CD14-positive monocyte (primary cell): ENCODE results near the gene LIPE. TPM values are rescaled to one million over a fixed set of nuclear protein-coding genes. Genes with fewer than 3 reads are reported as not detected.

Experiments
- DNase-seq, 3 donors: peaks; one replicate each; pipeline ENCODE4 v3.0.0-alpha.2; 2011 to 2022
- H2AFZ ChIP-seq: 2 replicates; pipeline ENCODE4 v1.6.0; 2012; ENCODE audit warnings: mild to moderate bottlenecking, low read depth, low read length, inconsistent platforms; ENCODE audit not compliant: insufficient read depth, poor library complexity, severe bottlenecking
- H3K27ac ChIP-seq, 2 donors: 1 replicate in 1 of 2; 2 replicates in 1 of 2; pipeline ENCODE4 v1.5.1; 2012 to 2013; ENCODE audit warnings: low read length in 2 of 2, control low read depth in 1 of 2, inconsistent platforms in 1 of 2, low read depth in 1 of 2, mild to moderate bottlenecking in 1 of 2
- H3K27me3 ChIP-seq, 2 donors: one replicate each; pipeline versions ENCODE4 v1.6.0 to v1.6.1; 2011 to 2013; ENCODE audit warnings: low read length in 2 of 2; ENCODE audit not compliant: control insufficient read depth in 2 of 2, insufficient read depth in 2 of 2
- H3K36me3 ChIP-seq, 2 donors: replicated peaks in 1 of 2; 1 replicate in 1 of 2; 2 replicates in 1 of 2; pipeline versions ENCODE4 v1.5.1 to v1.6.1; 2012 to 2013; ENCODE audit warnings: low read length in 2 of 2, control low read depth in 1 of 2, inconsistent platforms in 1 of 2, mild to moderate bottlenecking in 1 of 2; ENCODE audit not compliant: insufficient read depth in 2 of 2, control insufficient read depth in 1 of 2
- H3K4me1 ChIP-seq, 2 donors: 1 replicate in 1 of 2; 2 replicates in 1 of 2; pipeline versions ENCODE4 v1.5.1 to v1.6.1; 2012 to 2013; ENCODE audit warnings: low read length in 2 of 2, control low read depth in 1 of 2, inconsistent platforms in 1 of 2, mild to moderate bottlenecking in 1 of 2, moderate library complexity in 1 of 2; ENCODE audit not compliant: insufficient read depth in 2 of 2, control insufficient read depth in 1 of 2
- H3K4me2 ChIP-seq: replicated peaks from 2 replicates; pipeline ENCODE3; 2012; ENCODE audit warnings: low read length, moderate library complexity, mild to moderate bottlenecking; ENCODE audit not compliant: poor library complexity, severe bottlenecking; ENCODE audit errors: extremely low read depth
- H3K4me3 ChIP-seq, 3 experiments: fragments of 200-600 bp in 1 of 3; sonication (generic) in 1 of 3; replicated peaks in 1 of 3; 1 replicate in 2 of 3; 2 replicates in 1 of 3; pipeline ENCODE4 v1.5.1; 2011 to 2013; ENCODE audit warnings: low read length in 3 of 3, mild to moderate bottlenecking in 3 of 3, control low read depth in 2 of 3, low read depth in 2 of 3, inconsistent platforms in 1 of 3, moderate library complexity in 1 of 3
- H3K79me2 ChIP-seq: 2 replicates; pipeline ENCODE4 v1.6.0; 2012; ENCODE audit warnings: mild to moderate bottlenecking, control low read depth, inconsistent platforms, low read length, moderate library complexity; ENCODE audit not compliant: insufficient read depth
- H3K9ac ChIP-seq: 2 replicates; pipeline ENCODE4 v1.6.0; 2017; ENCODE audit warnings: low read length, mild to moderate bottlenecking; ENCODE audit not compliant: insufficient read depth, poor library complexity, severe bottlenecking
- H3K9me3 ChIP-seq, 2 donors: replicated peaks in 1 of 2; 1 replicate in 1 of 2; 2 replicates in 1 of 2; pipeline versions ENCODE4 v1.5.1 to v1.6.1; 2012 to 2013; ENCODE audit warnings: low read length in 2 of 2, control low read depth in 1 of 2; ENCODE audit not compliant: control insufficient read depth in 1 of 2, insufficient read depth in 1 of 2
- H4K20me1 ChIP-seq: 2 replicates; pipeline ENCODE4 v1.6.0; 2012; ENCODE audit warnings: mild to moderate bottlenecking, low read length, control low read depth, moderate library complexity; ENCODE audit not compliant: insufficient read depth
- H3K27ac Mint-ChIP-seq, 7 donors: one replicate each; pipeline ENCODE4 v1.8.0; 2020; ENCODE audit warnings: mild to moderate bottlenecking in 7 of 7, mixed read lengths in 7 of 7, moderate library complexity in 6 of 7, inconsistent platforms in 2 of 7
- H3K27me3 Mint-ChIP-seq, 3 donors: one replicate each; pipeline ENCODE4 v1.8.0; 2021 to 2022; ENCODE audit warnings: low read depth in 3 of 3, mild to moderate bottlenecking in 3 of 3, mixed read lengths in 3 of 3, moderate library complexity in 3 of 3, inconsistent platforms in 1 of 3
- H3K36me3 Mint-ChIP-seq, 2 donors: one replicate each; pipeline ENCODE4 v1.8.0; 2020; ENCODE audit warnings: mixed read lengths in 2 of 2, inconsistent platforms in 1 of 2, mild to moderate bottlenecking in 1 of 2
- H3K4me1 Mint-ChIP-seq: one replicate; pipeline ENCODE4 v1.8.0; 2020; ENCODE audit warnings: mild to moderate bottlenecking, mixed read lengths
- H3K4me3 Mint-ChIP-seq, 2 donors: one replicate each; pipeline ENCODE4 v1.8.0; 2020; ENCODE audit warnings: mild to moderate bottlenecking in 2 of 2, mixed read lengths in 2 of 2, moderate library complexity in 1 of 2
- H3K9me3 Mint-ChIP-seq, 7 donors: one replicate each; pipeline ENCODE4 v1.8.0; 2020 to 2022; ENCODE audit warnings: mixed read lengths in 7 of 7, mild to moderate bottlenecking in 6 of 7, moderate library complexity in 6 of 7, inconsistent platforms in 2 of 7
- WGBS: methylation state at CpG from one replicate; pipeline ENCODE4 v1.1.5; 2013; ENCODE audit warnings: missing lambda C conversion rate; ENCODE audit not compliant: insufficient coverage; 5-methylcytosine and 5-hydroxymethylcytosine counted together
- intact Hi-C, 2 donors: fragments of 100-400 bp; cut with micrococcal nuclease; formaldehyde crosslinking; loops; one replicate each; pipeline versions ENCODE4 v1.15.0 to v1.15.1; 2023
- polyA plus RNA-seq, 3 donors: library from polyadenylated mRNA; depleted of rRNA in 1 of 3; unstranded in 2 of 3; stranded (reverse) in 1 of 3; fragments of 300-500 nt in 2 of 3; fragments of >200 nt in 1 of 3; fragmentation: Illumina TruSeq in 2 of 3; gene quantifications; 1 replicate in 2 of 3; 2 replicates in 1 of 3; pipeline ENCODE4 v1.2.3, GENCODE V29; 2012 to 2021
- TF ChIP-seq, protein P1 (sequence below): fragments of 200-600 bp; IDR thresholded peaks from one replicate; pipeline ENCODE4 v1.8.0; 2022; ENCODE audit warnings: antibody characterized with exemption, mild to moderate bottlenecking

The LIPE gene
- polyA plus RNA-seq, 3 donors, result 0.31 TPM; not detected in 2

DNA sequence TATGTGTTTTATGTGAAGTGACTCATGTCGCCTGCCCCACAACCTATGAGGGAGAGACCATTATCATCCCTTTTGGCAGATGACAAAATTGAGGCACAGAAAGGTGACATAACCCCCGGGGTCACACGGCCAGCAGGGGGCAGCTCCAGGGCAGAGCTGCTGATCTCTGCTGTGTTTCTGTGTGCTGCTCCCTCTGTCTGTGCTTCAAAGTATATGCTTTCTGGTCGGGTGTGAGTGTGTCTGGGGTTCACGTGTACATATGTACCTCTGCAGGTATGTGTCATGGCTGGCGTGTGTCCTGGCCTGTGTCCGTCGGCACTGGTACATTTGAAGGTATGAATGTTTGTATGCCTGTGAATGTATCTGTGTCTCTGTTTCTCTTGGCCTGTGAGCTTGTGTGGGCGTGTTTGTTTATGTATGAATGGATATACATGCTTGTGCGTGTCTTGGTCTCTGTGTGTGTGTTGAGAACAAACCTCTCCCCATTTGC, 7.1 kb downstream of the LIPE start:
- peaks cover 0 to 2% of the 10 kb centered on the region in 2 donors for H3K36me3 Mint-ChIP-seq
- Histone ChIP-seq H3K4me1 (peaks cover 23 to 37% of the 10 kb centered on the region in 2 donors), H3K9me3 (no peaks in the 10 kb centered on the region), H2AFZ (no peak overlapping the region), H3K27ac (no peak overlapping the region), H3K27me3 (peaks cover 0 to 32% of the 10 kb centered on the region in 2 donors), H3K9ac (no peak overlapping the region), H3K79me2 (no peaks in the 10 kb centered on the region), H3K4me3 (no peak overlapping the region), H4K20me1 (no peaks in the 10 kb centered on the region), H3K4me2 (no peak overlapping the region), H3K36me3 (no peaks in the 10 kb centered on the region)
- H3K9me3 Mint-ChIP-seq, result peaks cover 0 to 14% (median 6%) of the 10 kb centered on the region in 7 donors
- 68% methylated on average over 5 of the region's 10 CpGs for WGBS
- intact Hi-C loops, result no loop called here
- DNase-seq, result peak in 2 of 3 donors; percentile 18 to 41
- TF ChIP-seq, protein P1, sequence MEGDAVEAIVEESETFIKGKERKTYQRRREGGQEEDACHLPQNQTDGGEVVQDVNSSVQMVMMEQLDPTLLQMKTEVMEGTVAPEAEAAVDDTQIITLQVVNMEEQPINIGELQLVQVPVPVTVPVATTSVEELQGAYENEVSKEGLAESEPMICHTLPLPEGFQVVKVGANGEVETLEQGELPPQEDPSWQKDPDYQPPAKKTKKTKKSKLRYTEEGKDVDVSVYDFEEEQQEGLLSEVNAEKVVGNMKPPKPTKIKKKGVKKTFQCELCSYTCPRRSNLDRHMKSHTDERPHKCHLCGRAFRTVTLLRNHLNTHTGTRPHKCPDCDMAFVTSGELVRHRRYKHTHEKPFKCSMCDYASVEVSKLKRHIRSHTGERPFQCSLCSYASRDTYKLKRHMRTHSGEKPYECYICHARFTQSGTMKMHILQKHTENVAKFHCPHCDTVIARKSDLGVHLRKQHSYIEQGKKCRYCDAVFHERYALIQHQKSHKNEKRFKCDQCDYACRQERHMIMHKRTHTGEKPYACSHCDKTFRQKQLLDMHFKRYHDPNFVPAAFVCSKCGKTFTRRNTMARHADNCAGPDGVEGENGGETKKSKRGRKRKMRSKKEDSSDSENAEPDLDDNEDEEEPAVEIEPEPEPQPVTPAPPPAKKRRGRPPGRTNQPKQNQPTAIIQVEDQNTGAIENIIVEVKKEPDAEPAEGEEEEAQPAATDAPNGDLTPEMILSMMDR, result peak; percentile 50
- peak overlapping the region in 1 of 7 donors; percentile 57 for H3K27ac Mint-ChIP-seq
- H3K4me3 Mint-ChIP-seq, result no peak overlapping the region
- peaks cover 26 to 40% (median 35%) of the 10 kb centered on the region in 3 donors for H3K27me3 Mint-ChIP-seq
- H3K4me1 Mint-ChIP-seq, result peaks cover 38% of the 10 kb centered on the region

DNA sequence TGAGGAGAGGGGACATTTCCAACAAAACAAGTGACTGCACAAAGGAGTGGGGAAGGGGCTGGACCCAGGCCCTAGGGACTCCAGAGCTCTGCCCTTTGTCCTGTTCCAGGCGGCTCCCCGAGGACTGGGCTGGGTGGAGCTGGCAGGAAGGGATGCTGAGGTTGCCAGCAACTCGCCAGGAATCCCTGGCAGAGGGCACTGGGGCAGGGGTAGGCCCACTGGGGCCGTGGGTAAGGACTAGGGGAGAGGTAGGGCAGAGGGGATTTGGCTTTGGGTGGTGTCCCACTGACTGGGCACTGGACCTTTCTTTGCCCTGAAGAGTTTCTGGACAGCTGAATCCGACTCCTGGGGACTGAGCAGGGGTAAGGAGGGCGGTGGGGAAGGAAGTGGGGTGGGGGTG, 7.9 kb downstream of the LIPE start:
- H3K4me1 Mint-ChIP-seq, result peaks cover 36% of the 10 kb centered on the region
- peaks cover 23 to 32% (median 27%) of the 10 kb centered on the region in 3 donors for H3K27me3 Mint-ChIP-seq
- H3K9me3 ChIP-seq, result no peaks in the 10 kb centered on the region
- no peak overlapping the region for H3K4me2 ChIP-seq
- H3K9me3 Mint-ChIP-seq, result peaks cover 0 to 10% (median 4%) of the 10 kb centered on the region in 7 donors
- H3K4me3 ChIP-seq, result no peak overlapping the region
- H4K20me1 ChIP-seq, result no peaks in the 10 kb centered on the region
- no peaks in the 10 kb centered on the region for H3K79me2 ChIP-seq
- H3K4me3 Mint-ChIP-seq, result no peak overlapping the region
- no peaks in the 10 kb centered on the region for H3K36me3 ChIP-seq
- peaks cover 23 to 37% of the 10 kb centered on the region in 2 donors for H3K4me1 ChIP-seq
- TF ChIP-seq, protein P1, result no peak
- no peak overlapping the region for H3K9ac ChIP-seq
- 84% methylated on average over 3 of the region's 6 CpGs for WGBS
- no peaks in the 10 kb centered on the region for H3K36me3 Mint-ChIP-seq
- intact Hi-C loops, result no loop called here
- H3K27ac ChIP-seq, result no peak overlapping the region
- no peak for DNase-seq
- peaks cover 0 to 24% of the 10 kb centered on the region in 2 donors for H3K27me3 ChIP-seq
- no peak overlapping the region for H2AFZ ChIP-seq
- H3K27ac Mint-ChIP-seq, result no peak overlapping the region
